Neural cell (in vitro differentiated cells): ENCODE results near the gene C1orf21. TPM values are rescaled to one million over a fixed set of nuclear protein-coding genes. Genes with fewer than 3 reads are reported as not detected.

ENCODE experiments used
- H2AFZ ChIP-seq: fragments of 200-600, 300-800 bp; sonication (generic), shearing (Covaris generic); 2 replicates; pipeline ENCODE4 v1.6.0; 2014; ENCODE audit warnings: low read depth, mild to moderate bottlenecking, antibody characterized with exemption, low read length, moderate library complexity
- H3F3A ChIP-seq: fragments of 200-600 bp; shearing (Covaris generic); 2 replicates; pipeline ENCODE4 v1.6.1; 2016; ENCODE audit warnings: mild to moderate bottlenecking, moderate library complexity, mixed read lengths, antibody characterized with exemption, low read length; ENCODE audit not compliant: insufficient read depth, poor library complexity, severe bottlenecking
- H3K27ac ChIP-seq: fragments of 200-600, 300-800 bp; sonication (generic), shearing (Covaris generic); 2 replicates; pipeline ENCODE4 v1.5.1; 2014; ENCODE audit warnings: mild to moderate bottlenecking, low read length, moderate library complexity
- H3K27me3 ChIP-seq: fragments of 300-800, 200-600 bp; sonication (generic), shearing (Covaris generic); 2 replicates; pipeline ENCODE4 v1.6.0; 2014; ENCODE audit warnings: mild to moderate bottlenecking, low read depth, low read length, moderate library complexity; ENCODE audit not compliant: insufficient read depth
- H3K36me3 ChIP-seq: fragments of 300-800, 200-600 bp; sonication (generic), shearing (Covaris generic); 2 replicates; pipeline ENCODE4 v1.5.1; 2014; ENCODE audit warnings: mild to moderate bottlenecking, antibody characterized with exemption, low read length, moderate library complexity; ENCODE audit not compliant: insufficient read depth
- H3K4me2 ChIP-seq: fragments of 300-800, 200-600 bp; sonication (generic), shearing (Covaris generic); 2 replicates; pipeline ENCODE4 v1.6.0; 2014; ENCODE audit warnings: mild to moderate bottlenecking, low read length
- H3K4me3 ChIP-seq: fragments of 300-800, 200-600 bp; sonication (generic), shearing (Covaris generic); 2 replicates; pipeline ENCODE4 v1.5.1; 2014; ENCODE audit warnings: mild to moderate bottlenecking, low read length, moderate library complexity
- H3K79me2 ChIP-seq: fragments of 200-600 bp; shearing (Covaris generic); replicated peaks from 2 replicates; pipeline ENCODE4 v1.6.0; 2014; ENCODE audit warnings: mild to moderate bottlenecking, low read length, moderate library complexity; ENCODE audit not compliant: insufficient read depth
- H3K9ac ChIP-seq: fragments of 300-800, 200-600 bp; sonication (generic), shearing (Covaris generic); 2 replicates; pipeline ENCODE4 v1.6.1; 2016; ENCODE audit warnings: mild to moderate bottlenecking, low read length, mixed read lengths
- H3K9me2 ChIP-seq: fragments of 200-600 bp; shearing (Covaris generic); 2 replicates; pipeline ENCODE4 v1.6.1; 2016; ENCODE audit warnings: mild to moderate bottlenecking, low read length, mixed read lengths; ENCODE audit not compliant: insufficient read depth
- H3K9me3 ChIP-seq: fragments of 200-600, 300-800 bp; sonication (generic), shearing (Covaris generic); 2 replicates; pipeline ENCODE4 v1.6.1; 2016; ENCODE audit warnings: mild to moderate bottlenecking, mixed run types, low read length, moderate library complexity, mixed read lengths
- H4K20me1 ChIP-seq: fragments of 200-600 bp; shearing (Covaris generic); 2 replicates; pipeline ENCODE4 v1.6.1; 2016; ENCODE audit warnings: mild to moderate bottlenecking, mixed run types; ENCODE audit not compliant: insufficient read depth
- CTCF ChIP-seq: fragments of 450-650 bp; IDR thresholded peaks from 2 replicates; pipeline ENCODE4 v1.5.1; 2014; ENCODE audit warnings: antibody characterized with exemption, mild to moderate bottlenecking, moderate library complexity; ENCODE audit not compliant: poor library complexity, severe bottlenecking
- EZH2 ChIP-seq: fragments of 200-600, 300-800 bp; shearing (Covaris generic), sonication (generic); IDR thresholded peaks from 2 replicates; pipeline ENCODE4 v1.6.1; 2014; ENCODE audit warnings: antibody characterized with exemption, low read length, borderline replicate concordance, mild to moderate bottlenecking; ENCODE audit not compliant: insufficient read depth, poor library complexity, severe bottlenecking
- MXI1 ChIP-seq: fragments of 450-650 bp; conservative IDR thresholded peaks from 2 replicates; pipeline ENCODE4 v1.6.1; 2014; ENCODE audit warnings: antibody characterized with exemption, mild to moderate bottlenecking; ENCODE audit not compliant: poor library complexity, severe bottlenecking
- POLR2AphosphoS5 ChIP-seq: IDR thresholded peaks from 2 replicates; pipeline ENCODE4 v1.6.1; 2012
- RAD21 ChIP-seq: fragments of 450-650 bp; conservative IDR thresholded peaks from 2 replicates; pipeline ENCODE4 v1.6.1; 2014; ENCODE audit warnings: antibody characterized with exemption, mild to moderate bottlenecking, moderate library complexity
- REST ChIP-seq: IDR thresholded peaks from 2 replicates; pipeline ENCODE4 v1.6.1; 2012; ENCODE audit warnings: borderline replicate concordance
- SMC3 ChIP-seq: fragments of 450-650 bp; conservative IDR thresholded peaks from 2 replicates; pipeline ENCODE4 v1.6.1; 2014; ENCODE audit warnings: antibody characterized with exemption, mild to moderate bottlenecking, moderate library complexity; ENCODE audit not compliant: poor library complexity
- TAF1 ChIP-seq: IDR thresholded peaks from 2 replicates; pipeline ENCODE4 v1.6.1; 2012; ENCODE audit warnings: low read depth
- polyA plus RNA-seq: library from polyadenylated mRNA; depleted of rRNA; stranded (reverse); fragments of >200 nt; gene quantifications from 2 replicates; pipeline ENCODE4 v1.2.3, GENCODE V29; 2014

C1orf21 gene
- polyA plus RNA-seq, 1 donor from 2014 or later: 21.1 TPM

GRCh38 chr1:184556665-184557064 lies 169.8 kb downstream of the C1orf21 start:
- Histone ChIP-seq H3K9me3 (no peaks in the 10 kb centered on the region), H3K27ac (no peak overlapping the region), H3K4me3 (no peak overlapping the region), H3K9me2 (no peaks in the 10 kb centered on the region), H3K79me2 (no peaks in the 10 kb centered on the region), H3K36me3 (no peaks in the 10 kb centered on the region), H3F3A (no peaks in the 10 kb centered on the region), H3K9ac (no peak overlapping the region), H3K27me3 (no peaks in the 10 kb centered on the region), H4K20me1 (no peaks in the 10 kb centered on the region), H3K4me2 (no peak overlapping the region), H2AFZ (no peak overlapping the region)
- TF ChIP-seq REST (no peak), POLR2AphosphoS5 (no peak), EZH2 (no peak), TAF1 (no peak), MXI1 (no peak), CTCF (no peak), RAD21 (no peak), SMC3 (no peak)

- Histone ChIP-seq H3K27ac (no peak overlapping the region), H2AFZ (no peak overlapping the region), H3K9ac (no peak overlapping the region), H3K9me3 (no peaks in the 10 kb centered on the region), H3K4me2 (no peak overlapping the region), H3K9me2 (no peaks in the 10 kb centered on the region), H3F3A (no peaks in the 10 kb centered on the region), H3K79me2 (no peaks in the 10 kb centered on the region), H3K4me3 (no peak overlapping the region), H3K27me3 (no peaks in the 10 kb centered on the region), H4K20me1 (no peaks in the 10 kb centered on the region), H3K36me3 (no peaks in the 10 kb centered on the region)
- TF ChIP-seq RAD21 (no peak), SMC3 (no peak)
These were observed 170.9 kb downstream of the C1orf21 start for GRCh38 chr1:184557423-184558347.
